Measurements from ENCODE around the gene UNK.

Gene UNK

GRCh38 chr17:75784473-75785015 is at the start of gene UNK:
UNK (plus strand) TSS chr17:75784806; CDS start chr17:75784881, 75 bp downstream.
- peak; percentile 96 for DNase-seq

GRCh38 chr17:75736173-75736835 is 48.3 kb upstream of the UNK start:
- no peak for DNase-seq

- no peak for DNase-seq
Measured at GRCh38 chr17:75737133-75737962, 47.3 kb upstream of the UNK start.

- DNase-seq = no peak
Measured at GRCh38 chr17:75738218-75738802, 46.3 kb upstream of the UNK start.

- DNase-seq = no peak
Measured at GRCh38 chr17:75739174-75739573, 45.4 kb upstream of the UNK start.

- DNase-seq = no peak
Measured at GRCh38 chr17:75739801-75740200, 44.8 kb upstream of the UNK start.

GRCh38 chr17:75740215-75740614 is 44.4 kb upstream of the UNK start:
- no peak for DNase-seq

GRCh38 chr17:75740631-75741077 is 44.0 kb upstream of the UNK start:
- no peak for DNase-seq

- DNase-seq = no peak
Measured at GRCh38 chr17:75742337-75742736, 42.3 kb upstream of the UNK start.

GRCh38 chr17:75743625-75744206 is 40.9 kb upstream of the UNK start:
- DNase-seq = no peak

- DNase-seq = no peak
Measured at GRCh38 chr17:75748706-75749105, 35.9 kb upstream of the UNK start.

- DNase-seq = peak; percentile 93
Measured at GRCh38 chr17:75749545-75750389, 34.8 kb upstream of the UNK start.

- DNase-seq = no peak
Measured at GRCh38 chr17:75750661-75751423, 33.8 kb upstream of the UNK start.

GRCh38 chr17:75751676-75752404 is 32.8 kb upstream of the UNK start:
- DNase-seq = no peak

- no peak for DNase-seq
Measured at GRCh38 chr17:75752405-75752709, 32.2 kb upstream of the UNK start.

GRCh38 chr17:75752802-75753513 is 31.6 kb upstream of the UNK start:
- no peak for DNase-seq

GRCh38 chr17:75753514-75754377 is 30.9 kb upstream of the UNK start:
- DNase-seq = peak; percentile 83

GRCh38 chr17:75754378-75755204 is 30.0 kb upstream of the UNK start:
- no peak for DNase-seq
